A673 (cell line): ENCODE measurements around the gene TCEAL9. TPM values are rescaled to one million over a fixed set of nuclear protein-coding genes. Genes with fewer than 3 reads are reported as not detected.

ENCODE experiments used
- BruUV-seq: library from RNA; stranded (reverse); fragments of 400-500 nt; replicated peaks from 2 replicates; lab custom pipeline; 2021; lab: Mats Ljungman, UMichigan
- CTCF ChIA-PET: fragments of 300-600 bp; sonication (Branson Sonifier 250); formaldehyde crosslinking; loops from one replicate; lab custom pipeline; 2022; ENCODE audit warnings: antibody characterized with exemption; lab: Charles Lee
- POLR2A ChIA-PET: fragments of 300-600 bp; sonication (Branson Sonifier 250); formaldehyde crosslinking; loops from one replicate; lab custom pipeline; 2022; ENCODE audit warnings: antibody characterized with exemption; ENCODE audit not compliant: low non-redundant PET; lab: Charles Lee
- DNase-seq: peaks from one replicate; pipeline ENCODE4 v3.0.0-alpha.2; 2015; ENCODE audit warnings: low spot score
- H3K27ac ChIP-seq: fragments of 200-600 bp; sonication (generic); 2 replicates; pipeline ENCODE4 v1.5.1; 2016; ENCODE audit warnings: mixed run types, low read depth, mild to moderate bottlenecking, mixed read lengths, antibody characterized with exemption, low read length; ENCODE audit not compliant: poor library complexity, severe bottlenecking
- H3K27me3 ChIP-seq: fragments of 200-600 bp; sonication (generic); replicated peaks from 2 replicates; pipeline ENCODE4 v1.6.1; 2017; ENCODE audit warnings: mixed run types, low read depth, mild to moderate bottlenecking, mixed read lengths, antibody characterized with exemption, low read length; ENCODE audit not compliant: insufficient read depth, poor library complexity
- H3K36me3 ChIP-seq: fragments of 200-600 bp; sonication (generic); 2 replicates; pipeline ENCODE4 v1.6.1; 2016; ENCODE audit warnings: mixed run types, mild to moderate bottlenecking, mixed read lengths, antibody characterized with exemption, low read length; ENCODE audit not compliant: insufficient read depth, poor library complexity, severe bottlenecking
- H3K4me1 ChIP-seq: fragments of 200-600 bp; sonication (generic); 2 replicates; pipeline ENCODE4 v1.6.1; 2017; ENCODE audit warnings: mixed run types, mild to moderate bottlenecking, mixed read lengths, antibody characterized with exemption, low read length; ENCODE audit not compliant: insufficient read depth, poor library complexity, severe bottlenecking
- H3K4me3 ChIP-seq: fragments of 200-600 bp; sonication (generic); 2 replicates; pipeline ENCODE4 v1.5.1; 2016; ENCODE audit warnings: low read depth, mixed run types, mild to moderate bottlenecking, mixed read lengths, low read length; ENCODE audit not compliant: poor library complexity, severe bottlenecking
- H3K9me3 ChIP-seq: fragments of 200-600 bp; sonication (generic); 2 replicates; pipeline ENCODE4 v1.6.1; 2016; ENCODE audit warnings: mixed run types, low read depth, mild to moderate bottlenecking, mixed read lengths, antibody characterized with exemption, low read length; ENCODE audit not compliant: poor library complexity, severe bottlenecking
- CTCF ChIP-seq: fragments of 300-800, 200-600 bp; sonication (generic); conservative IDR thresholded peaks from 2 replicates; pipeline ENCODE4 v1.5.1; 2017; ENCODE audit warnings: low read depth, mild to moderate bottlenecking, antibody characterized with exemption, low read length, moderate library complexity, mixed read lengths
- EZH2 ChIP-seq: fragments of 200-600 bp; sonication (generic); IDR thresholded peaks from 2 replicates; pipeline ENCODE4 v1.6.1; 2017; ENCODE audit warnings: borderline replicate concordance, low read depth, mild to moderate bottlenecking, mixed read lengths, antibody characterized with exemption, low read length; ENCODE audit not compliant: poor library complexity, severe bottlenecking
- intact Hi-C: fragments of 100-400 bp; cut with micrococcal nuclease; formaldehyde crosslinking; loops from one replicate; pipeline ENCODE4 v1.10.0; 2022; ENCODE audit not compliant: unreplicated experiment
- total RNA-seq: library from RNA; stranded (reverse); gene quantifications from 2 replicates; pipeline ENCODE4 v1.2.3, GENCODE V29; 2021

TCEAL9 gene
- total RNA-seq, 1 experiment from 2014 or later, result 48.6 TPM

- no peak overlapping the region for H3K27ac ChIP-seq
- intact Hi-C loops, result no loop called here
- no peaks in the 10 kb centered on the region for H3K9me3 ChIP-seq
- POLR2A ChIA-PET, result no interaction called here
- peak; percentile 59 for DNase-seq
- no TSS peak for BruUV-seq
- TF ChIP-seq CTCF (no peak), EZH2 (no peak)
- no peaks in the 10 kb centered on the region for H3K27me3 ChIP-seq
- no peaks in the 10 kb centered on the region for H3K36me3 ChIP-seq
- CTCF ChIA-PET, result no interaction called here
- no peak overlapping the region for H3K4me3 ChIP-seq
- H3K4me1 ChIP-seq, result peaks cover 8% of the 10 kb centered on the region
These were observed 39.9 kb downstream of the TCEAL9 start for GRCh38 chrX:103396186-103396585.

GRCh38 chrX:103396660-103397059 lies 40.4 kb downstream of the TCEAL9 start:
- intact Hi-C loops, result no loop called here
- Histone ChIP-seq H3K4me1 (peaks cover 8% of the 10 kb centered on the region), H3K4me3 (no peak overlapping the region), H3K9me3 (no peaks in the 10 kb centered on the region), H3K27ac (no peak overlapping the region), H3K27me3 (no peaks in the 10 kb centered on the region), H3K36me3 (no peaks in the 10 kb centered on the region)
- ChIA-PET POLR2A (no interaction called here), CTCF (no interaction called here)
- TSS peak; percentile 41 for BruUV-seq
- no peak for TF ChIP-seq CTCF
- TF ChIP-seq EZH2, result no peak
- no peak for DNase-seq

GRCh38 chrX:103397707-103398106 lies 41.4 kb downstream of the TCEAL9 start:
- intact Hi-C loops, result no loop called here
- Histone ChIP-seq H3K4me3 (no peak overlapping the region), H3K36me3 (no peaks in the 10 kb centered on the region), H3K27me3 (no peaks in the 10 kb centered on the region), H3K27ac (no peak overlapping the region), H3K9me3 (no peaks in the 10 kb centered on the region), H3K4me1 (peaks cover 8% of the 10 kb centered on the region)
- no TSS peak for BruUV-seq
- DNase-seq, result no peak
- ChIA-PET CTCF (no interaction called here), POLR2A (no interaction called here)
- TF ChIP-seq CTCF (no peak), EZH2 (no peak)
